NCI-H748 (cell line): Measurements from ENCODE around the gene RABEP1.

ENCODE experiments used
- DNase-seq: peaks from one replicate; lab custom pipeline; 2025; ENCODE audit not compliant: unreplicated experiment; lab: John Stamatoyannopoulos, UW

Gene RABEP1

GRCh38 chr17:5355421-5356129 is 73.5 kb downstream of the RABEP1 start:
- peak; percentile 49 for DNase-seq

- DNase-seq, result no peak
Measured at GRCh38 chr17:5361426-5361825, 79.3 kb downstream of the RABEP1 start.

GRCh38 chr17:5362162-5362811 is 80.2 kb downstream of the RABEP1 start:
- DNase-seq, result no peak

- no peak for DNase-seq
Measured at GRCh38 chr17:5364156-5364555, 82.1 kb downstream of the RABEP1 start.

- no peak for DNase-seq
Measured at GRCh38 chr17:5364696-5365095, 82.6 kb downstream of the RABEP1 start.

- DNase-seq, result no peak
Measured at GRCh38 chr17:5365831-5366230, 83.7 kb downstream of the RABEP1 start.

GRCh38 chr17:5370411-5370810 is 88.3 kb downstream of the RABEP1 start:
- DNase-seq, result no peak

GRCh38 chr17:5373112-5373511 is 91.0 kb downstream of the RABEP1 start:
- DNase-seq, result no peak

- no peak for DNase-seq
Measured at GRCh38 chr17:5378566-5379207, 96.6 kb downstream of the RABEP1 start.

- DNase-seq, result no peak
Measured at GRCh38 chr17:5379351-5380107, 97.4 kb downstream of the RABEP1 start.

GRCh38 chr17:5380491-5381135 is 98.5 kb downstream of the RABEP1 start:
- DNase-seq, result no peak

- DNase-seq, result no peak
Measured at GRCh38 chr17:5381542-5381941, 99.5 kb downstream of the RABEP1 start.

- no peak for DNase-seq
Measured at GRCh38 chr17:5391678-5392077, 109.6 kb downstream of the RABEP1 start.

- DNase-seq, result no peak
Measured at GRCh38 chr17:5396612-5397011, 114.5 kb downstream of the RABEP1 start.

- no peak for DNase-seq
Measured at GRCh38 chr17:5399767-5400166, 117.7 kb downstream of the RABEP1 start.

- no peak for DNase-seq
Measured at GRCh38 chr17:5405400-5405799, 123.3 kb downstream of the RABEP1 start.

GRCh38 chr17:5408186-5408585 is 126.1 kb downstream of the RABEP1 start:
- DNase-seq, result no peak

GRCh38 chr17:5410594-5411272 is 128.6 kb downstream of the RABEP1 start:
- DNase-seq, result no peak

GRCh38 chr17:5413682-5414081 is 131.6 kb downstream of the RABEP1 start:
- DNase-seq, result no peak

GRCh38 chr17:5416901-5417300 is 134.8 kb downstream of the RABEP1 start:
- no peak for DNase-seq
